B cell (primary cell): ENCODE results near the gene TCN1. TPM values are rescaled to one million over a fixed set of nuclear protein-coding genes. Genes with fewer than 3 reads are reported as not detected.

Source experiments
- ATAC-seq: fragments of 200-7000 bp; cut with Tn5 transposase; one replicate; pipeline ENCODE4 v1.10.0; 2021; ENCODE audit warnings: low read depth, mild to moderate bottlenecking, moderate number of reproducible peaks, moderate library complexity
- CTCF ChIA-PET: fragments of 350-600 bp; sonication (Branson Sonifier 250); formaldehyde crosslinking; loops from one replicate; lab custom pipeline; 2021; ENCODE audit warnings: antibody characterized with exemption, inconsistent platforms; lab: Charles Lee
- POLR2A ChIA-PET: fragments of 350-600 bp; sonication (Branson Sonifier 250); formaldehyde crosslinking; loops from one replicate; lab custom pipeline; 2021; ENCODE audit warnings: antibody characterized with exemption; lab: Charles Lee
- DNase-seq: peaks from one replicate; pipeline ENCODE4 v3.0.0; 2013
- H2AFZ ChIP-seq: 2 replicates; pipeline ENCODE4 v1.6.1; 2012; ENCODE audit warnings: mild to moderate bottlenecking, low read depth, low read length; ENCODE audit not compliant: insufficient read depth, poor library complexity, severe bottlenecking
- H3K27ac ChIP-seq, 2 donors: 1 replicate in 1 of 2; 2 replicates in 1 of 2; pipeline ENCODE4 v1.5.1; 2012 to 2013; ENCODE audit warnings: low read length in 2 of 2, mild to moderate bottlenecking in 2 of 2, moderate library complexity in 1 of 2
- H3K27me3 ChIP-seq, 4 experiments: fragments of 200-600 bp in 1 of 4; sonication (generic) in 1 of 4; replicated peaks in 1 of 4; 1 replicate in 2 of 4; 2 replicates in 2 of 4; pipeline versions ENCODE4 v1.6.1 to v1.7.0; 2013 to 2016; ENCODE audit warnings: low read length in 3 of 4, mild to moderate bottlenecking in 2 of 4, mixed read lengths in 1 of 4, moderate library complexity in 1 of 4; ENCODE audit not compliant: insufficient read depth in 4 of 4, control insufficient read depth in 3 of 4; ENCODE audit errors: control extremely low read depth in 1 of 4
- H3K36me3 ChIP-seq, 2 experiments: replicated peaks in 1 of 2; 1 replicate in 1 of 2; 2 replicates in 1 of 2; pipeline versions ENCODE4 v1.6.1 to v1.7.1; 2013; ENCODE audit warnings: low read length in 1 of 2; ENCODE audit not compliant: insufficient read depth in 2 of 2, control insufficient read depth in 1 of 2; ENCODE audit errors: control extremely low read depth in 1 of 2, extremely low read depth in 1 of 2
- H3K4me1 ChIP-seq, 2 donors: fragments of 200-600 bp in 1 of 2; sonication (generic) in 1 of 2; 1 replicate in 1 of 2; 2 replicates in 1 of 2; pipeline versions ENCODE4 v1.5.1 to v1.6.1; 2013 to 2017; ENCODE audit warnings: low read length in 2 of 2; ENCODE audit not compliant: control insufficient read depth in 2 of 2, insufficient read depth in 2 of 2
- H3K4me2 ChIP-seq: replicated peaks from 2 replicates; pipeline ENCODE3; 2012; ENCODE audit warnings: mild to moderate bottlenecking, low read depth, low read length; ENCODE audit not compliant: poor library complexity, severe bottlenecking
- H3K4me3 ChIP-seq, 5 experiments: fragments of 200-600 bp in 1 of 5; sonication (generic) in 1 of 5; 1 replicate in 3 of 5; 2 replicates in 2 of 5; pipeline versions ENCODE4 v1.5.1 to v1.7.0; 2011 to 2016; ENCODE audit warnings: low read length in 4 of 5, mild to moderate bottlenecking in 4 of 5, low read depth in 2 of 5, control low read depth in 1 of 5, moderate library complexity in 1 of 5; ENCODE audit not compliant: insufficient read depth in 1 of 5; ENCODE audit errors: control extremely low read depth in 1 of 5, extremely low read depth in 1 of 5
- H3K79me2 ChIP-seq: fragments of 200-600 bp; sonication (generic); one replicate; pipeline ENCODE4 v1.6.0; 2016; ENCODE audit warnings: low read length; ENCODE audit not compliant: control insufficient read depth, insufficient read depth
- H3K9ac ChIP-seq: fragments of 200-600 bp; sonication (generic); 2 replicates; pipeline ENCODE4 v1.6.1; 2017; ENCODE audit warnings: mild to moderate bottlenecking, low read length, moderate library complexity
- H3K9me3 ChIP-seq, 3 donors: one replicate each; pipeline versions ENCODE4 v1.6.1 to v1.7.1; 2013; ENCODE audit warnings: low read length in 2 of 3; ENCODE audit not compliant: control insufficient read depth in 2 of 3, insufficient read depth in 1 of 3; ENCODE audit errors: control extremely low read depth in 1 of 3
- H4K20me1 ChIP-seq: 2 replicates; pipeline ENCODE4 v1.6.0; 2012; ENCODE audit warnings: mild to moderate bottlenecking, low read length; ENCODE audit not compliant: insufficient read depth, control insufficient read depth, poor library complexity, severe bottlenecking
- H3K27ac Mint-ChIP-seq: one replicate; pipeline ENCODE4 v1.8.0; 2021; ENCODE audit warnings: mixed read lengths
- H3K27me3 Mint-ChIP-seq: one replicate; pipeline ENCODE4 v1.8.0; 2021; ENCODE audit warnings: mixed read lengths
- H3K4me1 Mint-ChIP-seq: one replicate; pipeline ENCODE4 v1.8.0; 2021; ENCODE audit warnings: mixed read lengths
- H3K4me3 Mint-ChIP-seq: one replicate; pipeline ENCODE4 v1.8.0; 2021; ENCODE audit warnings: mixed read lengths
- H3K9me3 Mint-ChIP-seq: one replicate; pipeline ENCODE4 v1.8.0; 2022; ENCODE audit warnings: mixed read lengths; ENCODE audit not compliant: insufficient read depth
- EZH2 ChIP-seq: IDR thresholded peaks from 2 replicates; pipeline ENCODE4 v1.6.1; 2012; ENCODE audit warnings: borderline replicate concordance, low read depth, mild to moderate bottlenecking, moderate library complexity, low read length; ENCODE audit not compliant: insufficient read depth, poor library complexity, severe bottlenecking
- WGBS: methylation state at CpG from one replicate; pipeline ENCODE4 v1.1.5; 2013; ENCODE audit warnings: missing lambda C conversion rate; ENCODE audit not compliant: insufficient coverage; 5-methylcytosine and 5-hydroxymethylcytosine counted together
- intact Hi-C: fragments of 100-400 bp; cut with micrococcal nuclease; formaldehyde crosslinking; loops from one replicate; pipeline ENCODE4 v1.10.0; 2022
- polyA plus RNA-seq: library from polyadenylated mRNA; depleted of rRNA; stranded (reverse); fragments of >200 nt; gene quantifications from 2 replicates; pipeline ENCODE4 v1.2.3, GENCODE V29; 2012
- total RNA-seq, 2 donors: library from RNA; stranded (reverse); fragments of 120-200 nt in 1 of 2; gene quantifications; 1 replicate in 1 of 2; 2 replicates in 1 of 2; pipeline versions ENCODE4 v1.2.3 to v1.2.4, GENCODE V29; 2013 to 2022
- TF ChIP-seq, protein P1 (sequence below): fragments of 200-600 bp; IDR thresholded peaks from one replicate; pipeline ENCODE4 v1.8.0; 2022; ENCODE audit warnings: antibody characterized with exemption, mild to moderate bottlenecking

The TCN1 gene
- total and polyA plus RNA-seq, 2 donors (not counting 1 experiment from before 2014, with no cell fraction given): 0.15 TPM; not detected in 1

GRCh38 chr11:59872076-59872475 is 5.8 kb upstream of the TCN1 start:
- TF ChIP-seq EZH2: no peak
- TF ChIP-seq, protein P1, sequence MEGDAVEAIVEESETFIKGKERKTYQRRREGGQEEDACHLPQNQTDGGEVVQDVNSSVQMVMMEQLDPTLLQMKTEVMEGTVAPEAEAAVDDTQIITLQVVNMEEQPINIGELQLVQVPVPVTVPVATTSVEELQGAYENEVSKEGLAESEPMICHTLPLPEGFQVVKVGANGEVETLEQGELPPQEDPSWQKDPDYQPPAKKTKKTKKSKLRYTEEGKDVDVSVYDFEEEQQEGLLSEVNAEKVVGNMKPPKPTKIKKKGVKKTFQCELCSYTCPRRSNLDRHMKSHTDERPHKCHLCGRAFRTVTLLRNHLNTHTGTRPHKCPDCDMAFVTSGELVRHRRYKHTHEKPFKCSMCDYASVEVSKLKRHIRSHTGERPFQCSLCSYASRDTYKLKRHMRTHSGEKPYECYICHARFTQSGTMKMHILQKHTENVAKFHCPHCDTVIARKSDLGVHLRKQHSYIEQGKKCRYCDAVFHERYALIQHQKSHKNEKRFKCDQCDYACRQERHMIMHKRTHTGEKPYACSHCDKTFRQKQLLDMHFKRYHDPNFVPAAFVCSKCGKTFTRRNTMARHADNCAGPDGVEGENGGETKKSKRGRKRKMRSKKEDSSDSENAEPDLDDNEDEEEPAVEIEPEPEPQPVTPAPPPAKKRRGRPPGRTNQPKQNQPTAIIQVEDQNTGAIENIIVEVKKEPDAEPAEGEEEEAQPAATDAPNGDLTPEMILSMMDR: no peak
- Histone ChIP-seq H2AFZ (no peak overlapping the region), H3K4me3 (no peak overlapping the region), H3K27me3 (no peaks in the 10 kb centered on the region), H3K4me1 (no peaks in the 10 kb centered on the region), H3K9me3 (peaks cover 0 to 2% (median 0%) of the 10 kb centered on the region in 3 donors), H3K9ac (no peak overlapping the region), H3K27ac (no peak overlapping the region), H3K4me2 (no peak overlapping the region), H3K36me3 (no peaks in the 10 kb centered on the region), H4K20me1 (no peaks in the 10 kb centered on the region), H3K79me2 (no peaks in the 10 kb centered on the region)
- H3K9me3 Mint-ChIP-seq: peaks cover 9% of the 10 kb centered on the region
- intact Hi-C loops: no loop called here
- H3K27ac Mint-ChIP-seq: no peak overlapping the region
- POLR2A ChIA-PET: no interaction called here
- no peaks in the 10 kb centered on the region for H3K4me1 Mint-ChIP-seq
- DNase-seq (no peak), ATAC-seq (no peak)
- CTCF ChIA-PET: interaction anchor here (0.6 kb wide), 1 partner anchor 38 kb away, joined by 3 read pairs; no protein-coding TSS in a partner anchor
- H3K4me3 Mint-ChIP-seq: no peak overlapping the region
- peaks cover 23% of the 10 kb centered on the region for H3K27me3 Mint-ChIP-seq

- no peak overlapping the region for H3K4me3 ChIP-seq
- CTCF ChIA-PET: no interaction called here
Observed at GRCh38 chr11:59867946-59868345, 1.7 kb upstream of the TCN1 start.

More at GRCh38 chr11:59867946-59868345, 1.7 kb upstream of the TCN1 start:
- H3K9ac ChIP-seq: no peak overlapping the region
- H4K20me1 ChIP-seq: no peaks in the 10 kb centered on the region
- no peak overlapping the region for H3K4me2 ChIP-seq
- H3K27me3 Mint-ChIP-seq: peaks cover 17% of the 10 kb centered on the region
- intact Hi-C loops: no loop called here
- no CpG with 5 or more reads among the region's 2 CpGs for WGBS
- H2AFZ ChIP-seq: no peak overlapping the region
- no peaks in the 10 kb centered on the region for H3K4me1 Mint-ChIP-seq
- no peak for ATAC-seq
- no peak overlapping the region for H3K4me3 Mint-ChIP-seq
- peaks cover 0 to 2% (median 0%) of the 10 kb centered on the region in 3 donors for H3K9me3 ChIP-seq
- DNase-seq: no peak
- H3K27ac ChIP-seq: no peak overlapping the region
- POLR2A ChIA-PET: no interaction called here
- no peak overlapping the region for H3K27ac Mint-ChIP-seq
- TF ChIP-seq, protein P1: no peak
- TF ChIP-seq EZH2: no peak
- no peaks in the 10 kb centered on the region for H3K27me3 ChIP-seq
- H3K9me3 Mint-ChIP-seq: peaks cover 10% of the 10 kb centered on the region
- H3K79me2 ChIP-seq: no peaks in the 10 kb centered on the region
- no peaks in the 10 kb centered on the region for H3K4me1 ChIP-seq
- no peaks in the 10 kb centered on the region for H3K36me3 ChIP-seq
